T-cell (primary cell): ENCODE results near the gene C16orf86. TPM values are rescaled to one million over a fixed set of nuclear protein-coding genes. Genes with fewer than 3 reads are reported as not detected.
"Not testable (repeated sequence)": the region's sequence is repeated elsewhere in the genome, so short reads cannot be mapped to it uniquely, and the experiment has no call there.

ENCODE experiments used
- ATAC-seq, 4 experiments: fragments of 200-7000 bp in 3 of 4; fragments of 150-1000 bp in 1 of 4; cut with Tn5 transposase; replicated peaks in 1 of 4; 1 replicate in 3 of 4; 2 replicates in 1 of 4; pipeline ENCODE4 v1.10.0; 2021; ENCODE audit warnings: moderate library complexity in 3 of 4, mild to moderate bottlenecking in 2 of 4, moderate number of reproducible peaks in 1 of 4
- CTCF ChIA-PET, 2 donors: fragments of 300-600 bp; sonication (Branson Sonifier 250); formaldehyde crosslinking; loops; one replicate each; lab custom pipeline; 2022; ENCODE audit warnings: antibody characterized with exemption in 2 of 2; lab: Charles Lee
- POLR2A ChIA-PET, 2 donors: fragments of 300-600 bp; sonication (Branson Sonifier 250); formaldehyde crosslinking; loops; one replicate each; lab custom pipeline; 2022; ENCODE audit warnings: antibody characterized with exemption in 2 of 2; lab: Charles Lee
- DNase-seq, 35 experiments: peaks; one replicate each; pipeline versions ENCODE4 v3.0.0 to v3.0.0-alpha.2; 2013 to 2023
- H3K27ac ChIP-seq: one replicate; pipeline ENCODE4 v1.5.1; 2013; ENCODE audit warnings: low read length
- H3K27me3 ChIP-seq, 2 experiments: replicated peaks in 1 of 2; 1 replicate in 1 of 2; 2 replicates in 1 of 2; pipeline versions ENCODE4 v1.6.1 to v1.7.0; 2013; ENCODE audit warnings: low read length in 1 of 2, mixed read lengths in 1 of 2; ENCODE audit not compliant: control insufficient read depth in 2 of 2, insufficient read depth in 2 of 2; ENCODE audit errors: extremely low read depth in 1 of 2
- H3K36me3 ChIP-seq, 2 donors: 1 replicate in 1 of 2; 2 replicates in 1 of 2; pipeline versions ENCODE4 v1.6.1 to v1.7.0; 2013; ENCODE audit warnings: low read length in 1 of 2; ENCODE audit not compliant: control insufficient read depth in 2 of 2, insufficient read depth in 1 of 2; ENCODE audit errors: extremely low read depth in 1 of 2
- H3K4me1 ChIP-seq, 2 experiments: 1 replicate in 1 of 2; 2 replicates in 1 of 2; pipeline versions ENCODE4 v1.6.1 to v1.7.0; 2013; ENCODE audit warnings: low read length in 2 of 2, mixed read lengths in 1 of 2; ENCODE audit not compliant: insufficient read depth in 2 of 2, control insufficient read depth in 1 of 2; ENCODE audit errors: extremely low read depth in 1 of 2
- H3K4me3 ChIP-seq, 2 donors: 1 replicate in 1 of 2; 2 replicates in 1 of 2; pipeline versions ENCODE4 v1.5.1 to v1.7.0; 2013; ENCODE audit warnings: mild to moderate bottlenecking in 2 of 2, low read length in 1 of 2, moderate library complexity in 1 of 2; ENCODE audit not compliant: control insufficient read depth in 1 of 2; ENCODE audit errors: extremely low read depth in 1 of 2
- H3K9me3 ChIP-seq: 2 replicates; pipeline ENCODE4 v1.7.0; 2013
- H3K27ac Mint-ChIP-seq, 2 donors: one replicate each; pipeline ENCODE4 v1.8.0; 2020 to 2021; ENCODE audit warnings: mild to moderate bottlenecking in 2 of 2, mixed read lengths in 2 of 2
- H3K27me3 Mint-ChIP-seq, 2 donors: one replicate each; pipeline ENCODE4 v1.8.0; 2021 to 2022; ENCODE audit warnings: mixed read lengths in 2 of 2
- H3K36me3 Mint-ChIP-seq: one replicate; pipeline ENCODE4 v1.8.0; 2021; ENCODE audit warnings: mixed read lengths
- H3K4me1 Mint-ChIP-seq, 3 donors: one replicate each; pipeline ENCODE4 v1.8.0; 2020 to 2022; ENCODE audit warnings: mixed read lengths in 3 of 3, mild to moderate bottlenecking in 1 of 3
- H3K4me3 Mint-ChIP-seq, 3 donors: one replicate each; pipeline ENCODE4 v1.8.0; 2020 to 2022; ENCODE audit warnings: mild to moderate bottlenecking in 3 of 3, mixed read lengths in 3 of 3, moderate library complexity in 3 of 3
- H3K9me3 Mint-ChIP-seq, 3 donors: one replicate each; pipeline ENCODE4 v1.8.0; 2020 to 2022; ENCODE audit warnings: mixed read lengths in 3 of 3
- WGBS: methylation state at CpG from one replicate; pipeline ENCODE4 v1.1.5; 2013; ENCODE audit warnings: missing lambda C conversion rate; ENCODE audit not compliant: insufficient coverage; 5-methylcytosine and 5-hydroxymethylcytosine counted together
- total RNA-seq, 35 experiments: library from RNA in 6 of 35; stranded (reverse) in 6 of 35; fragments of 120-200 nt in 1 of 35; gene quantifications; one replicate each; pipeline versions ENCODE4 v1.2.1 to v1.2.4 and lab custom pipeline; 2013 to 2026

Gene C16orf86
- total RNA-seq, 5 donors from 2014 or later (not counting 1 experiment from before 2014, with no cell fraction given): 1.9 to 6.7 (median 5.4) TPM

DNA sequence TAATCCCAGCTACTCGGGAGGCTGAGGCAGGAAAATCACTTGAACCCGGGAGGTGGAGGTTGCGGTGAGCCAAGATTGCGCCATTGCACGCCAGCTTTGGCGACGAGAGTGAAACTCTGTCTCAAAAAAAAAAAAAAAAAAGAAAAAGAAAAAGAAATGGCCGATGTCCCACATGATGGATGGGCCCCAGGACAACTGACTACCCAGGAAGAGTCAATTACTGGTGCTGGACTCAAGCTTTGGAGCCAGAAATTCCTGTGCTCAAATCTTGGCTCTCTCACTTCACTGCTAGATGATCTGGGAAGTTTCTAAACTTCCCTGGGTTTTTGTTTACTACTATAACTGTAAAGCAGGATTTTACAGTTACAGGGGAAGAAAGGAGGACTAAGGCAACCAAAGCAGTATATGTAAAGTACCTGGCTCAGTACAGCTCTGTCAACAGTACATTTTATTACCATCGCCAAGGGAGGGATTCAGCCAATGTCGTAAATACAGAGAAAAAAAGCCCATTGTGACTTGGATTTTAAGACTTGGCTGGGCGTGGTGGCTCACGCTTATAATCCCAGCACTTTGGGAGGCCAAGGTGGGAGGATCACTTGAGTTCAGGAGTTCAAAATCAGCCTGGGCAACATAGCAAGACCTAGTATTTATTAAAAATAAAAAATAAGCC, 11.9 kb downstream of the C16orf86 start:
- DNase-seq: no peak
- 100% methylated on average over 2 of the region's 12 CpGs for WGBS
- Mint-ChIP-seq H3K27ac (peak overlapping the region in 1 of 2 donors; percentile 34), H3K36me3 (peaks cover 8% of the 10 kb centered on the region), H3K9me3 (no peaks in the 10 kb centered on the region), H3K27me3 (no peaks in the 10 kb centered on the region), H3K4me1 (peaks cover 0 to 2% (median 0%) of the 10 kb centered on the region in 3 donors), H3K4me3 (no peak overlapping the region)
- ATAC-seq: no peak
- Histone ChIP-seq H3K9me3 (no peaks in the 10 kb centered on the region), H3K4me1 (no peaks in the 10 kb centered on the region), H3K27ac (no peak overlapping the region), H3K27me3 (no peaks in the 10 kb centered on the region), H3K36me3 (peaks cover 10 to 15% of the 10 kb centered on the region in 2 donors), H3K4me3 (no peak overlapping the region)
- POLR2A ChIA-PET: no interaction called here
- CTCF ChIA-PET: interaction anchor here in 1 of 2 donors (0.6 to 0.7 kb wide), 4 partner anchors 261 to 607 kb away, joined by 3 to 5 read pairs (median 4); no protein-coding TSS in a partner anchor

DNA sequence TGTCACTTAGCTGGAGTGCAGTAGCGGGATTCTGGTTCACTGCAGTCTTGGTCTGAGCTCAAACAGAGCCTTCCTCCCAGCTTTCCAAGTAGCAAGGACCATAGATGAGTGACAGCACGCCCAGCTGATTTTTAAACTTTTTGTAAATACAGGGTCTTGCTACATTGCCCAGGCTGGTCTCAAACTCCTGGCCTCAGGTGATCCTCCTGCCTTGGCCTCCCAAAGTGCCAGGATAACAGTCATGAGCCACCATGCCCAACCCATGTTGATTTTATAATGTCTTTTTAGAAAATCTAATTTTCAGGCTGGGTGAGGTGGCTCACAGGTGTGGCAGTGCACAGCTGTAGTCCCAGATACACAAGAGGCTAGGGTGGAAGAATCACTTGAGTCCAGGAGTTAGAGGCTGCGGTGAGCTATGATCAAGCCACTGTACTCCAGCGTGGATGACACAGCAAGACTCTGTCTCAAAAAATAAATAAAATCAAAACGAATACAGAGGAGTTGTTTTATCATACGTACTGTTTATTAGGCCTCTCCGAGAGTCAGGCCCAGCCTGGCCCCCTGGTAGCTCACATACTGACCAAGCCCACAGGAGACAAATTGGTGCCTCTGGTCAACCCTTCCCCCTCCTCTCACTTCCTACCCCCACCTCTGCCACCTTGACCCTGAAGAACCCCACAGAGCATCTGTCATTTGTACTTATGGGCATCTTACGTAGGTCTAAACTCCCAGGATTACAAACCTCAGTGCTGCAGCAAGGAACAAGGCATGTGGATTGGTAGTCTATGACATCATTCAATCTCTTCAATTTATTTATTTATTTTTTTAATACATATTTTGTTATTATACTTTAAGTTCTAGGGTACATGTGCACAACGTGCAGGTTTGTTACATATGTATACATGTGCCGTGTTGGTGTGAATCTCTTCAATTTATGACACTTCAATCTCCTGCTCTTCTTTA, 13.6 kb downstream of the C16orf86 start:
- peaks cover 0 to 13% (median 6%) of the 10 kb centered on the region in 3 donors for H3K4me1 Mint-ChIP-seq
- H3K36me3 Mint-ChIP-seq: peaks cover 20% of the 10 kb centered on the region
- ChIA-PET CTCF (interaction anchor here (0.6 to 1.3 kb wide), 3 partner anchors 159 to 430 kb away, joined by 3 to 4 read pairs (median 3); no protein-coding TSS in a partner anchor), POLR2A (no interaction called here)
- peaks cover 8 to 28% of the 10 kb centered on the region in 2 donors for H3K36me3 ChIP-seq
- H3K4me3 ChIP-seq: no peak overlapping the region
- DNase-seq (no peak), ATAC-seq (no peak)
- no peaks in the 10 kb centered on the region for H3K27me3 ChIP-seq
- peaks cover 3 to 10% of the 10 kb centered on the region in 2 experiments for H3K4me1 ChIP-seq
- no peak overlapping the region for H3K4me3 Mint-ChIP-seq
- WGBS: 93% methylated on average over 8 of the region's 10 CpGs
- H3K27ac ChIP-seq: no peak overlapping the region
- no peaks in the 10 kb centered on the region for H3K9me3 ChIP-seq
- peak overlapping the region in 1 of 2 donors; percentile 61 for H3K27ac Mint-ChIP-seq
- no peaks in the 10 kb centered on the region for H3K9me3 Mint-ChIP-seq
- no peaks in the 10 kb centered on the region for H3K27me3 Mint-ChIP-seq

DNA sequence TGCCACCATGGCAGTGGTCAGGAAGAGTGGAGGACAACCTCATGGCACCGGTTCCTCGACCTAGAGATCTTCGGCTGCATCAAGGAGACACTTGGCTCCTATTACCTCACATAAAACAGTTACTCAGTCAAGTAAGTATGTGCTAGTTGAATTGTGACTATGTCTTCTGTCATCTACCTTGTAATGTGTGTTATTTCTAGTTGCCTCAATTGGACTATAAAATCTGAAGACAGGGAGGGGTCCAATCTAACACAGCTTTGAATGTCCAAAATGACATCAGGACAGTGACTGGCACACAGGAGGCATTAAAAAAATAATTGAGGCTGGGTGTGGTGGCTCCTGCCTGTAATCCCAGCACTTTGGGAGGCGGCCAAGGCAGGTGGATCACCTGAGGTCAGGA, 17.2 kb downstream of the C16orf86 start:
- H3K27me3 Mint-ChIP-seq: no peaks in the 10 kb centered on the region
- ChIA-PET POLR2A (no interaction called here), CTCF (interaction anchor here in 1 of 2 donors (0.5 kb wide), 1 partner anchor 171 kb away, joined by 3 read pairs; no protein-coding TSS in a partner anchor)
- Histone ChIP-seq H3K4me1 (peaks cover 3 to 19% of the 10 kb centered on the region in 2 experiments), H3K9me3 (no peaks in the 10 kb centered on the region), H3K36me3 (peaks cover 0 to 29% of the 10 kb centered on the region in 2 donors), H3K4me3 (no peak overlapping the region), H3K27me3 (no peaks in the 10 kb centered on the region), H3K27ac (no peak overlapping the region)
- H3K4me3 Mint-ChIP-seq: no peak overlapping the region
- no peaks in the 10 kb centered on the region for H3K9me3 Mint-ChIP-seq
- 100% methylated on average over 1 of the region's 4 CpGs for WGBS
- DNase-seq (no peak), ATAC-seq (no peak)
- H3K36me3 Mint-ChIP-seq: peaks cover 24% of the 10 kb centered on the region
- H3K4me1 Mint-ChIP-seq: peaks cover 0 to 25% (median 14%) of the 10 kb centered on the region in 3 donors
- peak overlapping the region in 1 of 2 donors; percentile 55 for H3K27ac Mint-ChIP-seq

DNA sequence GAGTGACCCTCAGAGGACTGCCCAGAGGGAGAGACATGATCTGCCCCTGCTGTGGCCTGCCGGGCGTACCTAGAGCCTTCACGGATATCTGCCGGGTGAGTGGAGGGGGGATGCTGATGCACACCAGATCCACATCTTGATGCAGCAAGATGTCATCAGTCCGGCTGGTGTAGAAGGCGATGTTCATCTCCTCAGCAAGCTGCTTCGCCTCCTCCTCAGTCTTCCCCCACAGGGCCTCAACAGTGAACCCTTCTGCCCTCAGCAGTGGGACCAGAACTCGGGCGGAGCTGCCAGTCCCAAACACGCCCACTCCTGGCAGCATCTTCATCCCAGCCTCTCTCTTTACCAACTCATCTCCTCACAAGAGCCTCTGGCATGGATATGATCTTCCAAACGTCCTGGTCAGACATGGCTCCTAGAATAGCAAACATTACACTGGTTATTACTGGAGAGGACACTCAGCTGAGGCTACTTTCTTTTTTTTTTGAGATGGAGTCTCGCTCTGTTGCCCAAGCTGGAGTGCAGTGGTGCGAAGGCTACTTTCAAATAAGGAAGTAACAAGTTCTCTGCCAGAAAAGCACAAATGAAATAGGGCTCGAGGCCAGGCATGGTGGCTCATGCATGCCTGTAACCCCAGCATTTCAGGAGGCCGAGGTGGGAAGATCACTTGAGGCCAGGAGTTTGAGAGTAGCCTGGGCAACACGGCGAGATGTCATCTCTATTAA, 18.9 kb downstream of the C16orf86 start:
- DNase-seq (no peak), ATAC-seq (no peak)
- ChIA-PET POLR2A (interaction anchor here in 1 of 2 donors (0.6 kb wide), 1 partner anchor 207 kb away, joined by 5 read pairs; no protein-coding TSS in a partner anchor), CTCF (no interaction called here)
- Histone ChIP-seq H3K4me3 (no peak overlapping the region), H3K36me3 (peaks cover 0 to 29% of the 10 kb centered on the region in 2 donors), H3K9me3 (no peaks in the 10 kb centered on the region), H3K4me1 (peaks cover 3 to 19% of the 10 kb centered on the region in 2 experiments), H3K27me3 (no peaks in the 10 kb centered on the region), H3K27ac (peak overlapping the region; percentile 38)
- no peak overlapping the region for H3K4me3 Mint-ChIP-seq
- H3K27me3 Mint-ChIP-seq: no peaks in the 10 kb centered on the region
- WGBS: 87% methylated on average over 9 of the region's 17 CpGs
- H3K27ac Mint-ChIP-seq: peak overlapping the region; percentile 86 to 90
- H3K9me3 Mint-ChIP-seq: no peaks in the 10 kb centered on the region
- peaks cover 31% of the 10 kb centered on the region for H3K36me3 Mint-ChIP-seq
- peaks cover 0 to 25% (median 14%) of the 10 kb centered on the region in 3 donors for H3K4me1 Mint-ChIP-seq

DNA sequence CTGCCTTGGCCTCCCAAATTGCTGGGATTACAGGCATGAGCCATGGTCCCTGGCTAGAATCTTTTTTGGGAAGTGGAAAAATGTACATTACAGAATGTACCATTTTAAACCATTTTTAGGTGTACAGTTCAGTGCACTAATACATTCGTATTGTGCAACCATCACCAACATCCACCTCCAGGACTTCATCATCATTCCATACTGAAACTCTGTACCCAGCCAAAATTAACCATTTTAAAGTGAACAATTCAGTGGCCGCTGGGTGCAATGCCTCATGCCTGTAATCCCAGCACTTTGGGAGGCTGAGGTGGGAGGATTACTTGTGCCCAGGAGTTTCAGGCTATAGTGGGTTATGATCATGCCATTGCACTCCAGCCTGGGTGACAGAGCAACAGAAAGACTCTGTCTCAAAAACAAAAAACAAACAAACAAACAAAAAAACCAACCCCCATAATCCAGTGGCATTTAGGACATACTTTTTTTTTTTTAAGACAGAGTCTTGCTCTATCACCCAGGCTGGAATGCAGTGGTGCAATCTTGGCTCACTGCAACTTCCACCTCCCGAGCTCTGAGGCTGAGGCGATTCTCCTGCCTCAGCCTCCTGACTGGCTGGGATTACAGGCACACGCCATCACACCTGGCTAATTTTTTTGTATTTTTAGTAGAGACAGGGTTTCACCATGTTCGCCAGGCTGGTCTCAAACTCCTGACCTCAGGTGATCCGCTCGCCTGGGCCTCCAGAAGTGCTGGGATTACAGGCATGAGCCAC, 27.1 kb downstream of the C16orf86 start:
- H3K4me3 ChIP-seq, H3K9me3 Mint-ChIP-seq, CTCF ChIA-PET, H3K27me3 Mint-ChIP-seq, H3K4me3 Mint-ChIP-seq, ATAC-seq, H3K9me3 ChIP-seq, POLR2A ChIA-PET, H3K27ac Mint-ChIP-seq, H3K27ac ChIP-seq, H3K4me1 ChIP-seq, H3K36me3 ChIP-seq, H3K27me3 ChIP-seq, DNase-seq: not testable (repeated sequence)
- Mint-ChIP-seq H3K4me1 (peaks cover 2 to 21% (median 7%) of the 10 kb centered on the region in 3 donors), H3K36me3 (peaks cover 16% of the 10 kb centered on the region)
- 100% methylated on average over 2 of the region's 8 CpGs for WGBS
